DND-41 (cell line): Measurements from ENCODE around the gene MINDY4.

Source experiments
- ATAC-seq: fragments of 200-7000 bp; cut with Tn5 transposase; 3 replicates; pipeline ENCODE4 v1.9.1; 2021; ENCODE audit warnings: low read depth; ENCODE audit not compliant: insufficient read depth
- DNase-seq: peaks from one replicate; pipeline ENCODE4 v3.0.0-alpha.2; 2020
- H2AFZ ChIP-seq: 2 replicates; pipeline ENCODE4 v1.6.0; 2012; ENCODE audit warnings: low read depth, low read length
- H3K27ac ChIP-seq: 2 replicates; pipeline ENCODE4 v1.5.1; 2012; ENCODE audit warnings: low read length, inconsistent platforms
- H3K27me3 ChIP-seq: fragments of 200-600 bp; sonication (generic); 2 replicates; pipeline ENCODE4 v1.6.0; 2012; ENCODE audit warnings: low read length, mild to moderate bottlenecking, inconsistent platforms; ENCODE audit not compliant: insufficient read depth, poor library complexity
- H3K36me3 ChIP-seq: 2 replicates; pipeline ENCODE4 v1.5.1; 2012; ENCODE audit warnings: low read length, inconsistent platforms; ENCODE audit not compliant: insufficient read depth
- H3K4me1 ChIP-seq: 2 replicates; pipeline ENCODE4 v1.5.1; 2012; ENCODE audit warnings: mild to moderate bottlenecking, low read length; ENCODE audit not compliant: insufficient read depth
- H3K4me2 ChIP-seq: 2 replicates; pipeline ENCODE4 v1.6.0; 2012; ENCODE audit warnings: mild to moderate bottlenecking, moderate library complexity, low read length, inconsistent platforms; ENCODE audit not compliant: insufficient read depth
- H3K4me3 ChIP-seq, 2 experiments: fragments of 200-600 bp in 1 of 2; shearing (Covaris generic) in 1 of 2; 2 replicates each; pipeline ENCODE4 v1.5.1; 2012 to 2016; ENCODE audit warnings: inconsistent platforms in 2 of 2, low read length in 2 of 2, mild to moderate bottlenecking in 2 of 2, low read depth in 1 of 2, moderate library complexity in 1 of 2
- H3K79me2 ChIP-seq: 2 replicates; pipeline ENCODE4 v1.6.0; 2012; ENCODE audit warnings: low read length, inconsistent platforms; ENCODE audit not compliant: insufficient read depth
- H3K9ac ChIP-seq: 2 replicates; pipeline ENCODE4 v1.6.0; 2012; ENCODE audit warnings: low read depth, mild to moderate bottlenecking, inconsistent platforms, low read length, moderate library complexity
- H3K9me3 ChIP-seq: 2 replicates; pipeline ENCODE4 v1.5.1; 2012; ENCODE audit warnings: low read length, moderate library complexity, mild to moderate bottlenecking, inconsistent platforms; ENCODE audit not compliant: insufficient read depth, severe bottlenecking
- H4K20me1 ChIP-seq: 2 replicates; pipeline ENCODE4 v1.6.0; 2012; ENCODE audit warnings: low read length; ENCODE audit not compliant: insufficient read depth
- CTCF ChIP-seq: IDR thresholded peaks from 2 replicates; pipeline ENCODE4 v1.5.1; 2012; ENCODE audit warnings: borderline replicate concordance, low read length, moderate library complexity, mild to moderate bottlenecking; ENCODE audit not compliant: poor library complexity, severe bottlenecking; ENCODE audit errors: extremely low read depth
- EZH2 ChIP-seq: IDR thresholded peaks from 3 replicates; pipeline ENCODE4 v1.6.1; 2012; ENCODE audit warnings: borderline replicate concordance, low read depth, mild to moderate bottlenecking, moderate library complexity, low read length, inconsistent platforms; ENCODE audit not compliant: severe bottlenecking

Gene MINDY4

GRCh38 chr7:30869794-30870611 is 98.8 kb downstream of the MINDY4 start:
- TF ChIP-seq EZH2 = no peak
- no peak for TF ChIP-seq CTCF
- no peaks in the 10 kb centered on the region for H3K79me2 ChIP-seq
- H3K27me3 ChIP-seq = no peaks in the 10 kb centered on the region
- no peaks in the 10 kb centered on the region for H4K20me1 ChIP-seq
- no peaks in the 10 kb centered on the region for H3K36me3 ChIP-seq
- H3K27ac ChIP-seq = no peak overlapping the region
- DNase-seq = peak; percentile 9
- peak; percentile 45; the same call in 1 of the 3 replicates for ATAC-seq
- no peak overlapping the region for H3K4me2 ChIP-seq
- no peak overlapping the region for H2AFZ ChIP-seq
- no peaks in the 10 kb centered on the region for H3K4me1 ChIP-seq
- no peak overlapping the region for H3K4me3 ChIP-seq
- H3K9ac ChIP-seq = no peak overlapping the region
- H3K9me3 ChIP-seq = no peaks in the 10 kb centered on the region

- no peaks in the 10 kb centered on the region for H3K79me2 ChIP-seq
- ATAC-seq (no peak), DNase-seq (no peak)
- H3K9me3 ChIP-seq = no peaks in the 10 kb centered on the region
- H3K27ac ChIP-seq = no peak overlapping the region
- no peaks in the 10 kb centered on the region for H3K27me3 ChIP-seq
- no peak overlapping the region for H3K9ac ChIP-seq
- no peaks in the 10 kb centered on the region for H3K4me1 ChIP-seq
- TF ChIP-seq EZH2 (no peak), CTCF (no peak)
- H2AFZ ChIP-seq = no peak overlapping the region
- H4K20me1 ChIP-seq = no peaks in the 10 kb centered on the region
- H3K4me3 ChIP-seq = no peak overlapping the region
- no peaks in the 10 kb centered on the region for H3K36me3 ChIP-seq
- no peak overlapping the region for H3K4me2 ChIP-seq
Observed at GRCh38 chr7:30870821-30871518, 99.8 kb downstream of the MINDY4 start.

GRCh38 chr7:30871655-30872054 is 100.4 kb downstream of the MINDY4 start:
- TF ChIP-seq CTCF (no peak), EZH2 (no peak)
- no peak overlapping the region for H3K4me3 ChIP-seq
- H3K79me2 ChIP-seq = no peaks in the 10 kb centered on the region
- H3K9me3 ChIP-seq = no peaks in the 10 kb centered on the region
- H3K36me3 ChIP-seq = no peaks in the 10 kb centered on the region
- H3K9ac ChIP-seq = no peak overlapping the region
- H3K27ac ChIP-seq = no peak overlapping the region
- H3K4me2 ChIP-seq = no peak overlapping the region
- H3K27me3 ChIP-seq = no peaks in the 10 kb centered on the region
- DNase-seq (no peak), ATAC-seq (no peak)
- H3K4me1 ChIP-seq = no peaks in the 10 kb centered on the region
- H4K20me1 ChIP-seq = no peaks in the 10 kb centered on the region
- H2AFZ ChIP-seq = no peak overlapping the region
